Neural progenitor cell (in vitro differentiated cells): Measurements from ENCODE around the gene PUS3.

ENCODE experiments used
- EZH2 ChIP-seq: fragments of 200-600 bp; sonication (generic); IDR thresholded peaks from 2 replicates; pipeline ENCODE4 v1.6.1; 2017; ENCODE audit warnings: antibody characterized with exemption, mild to moderate bottlenecking, moderate library complexity
- EZH2phosphoT487 ChIP-seq: fragments of 200-600 bp; sonication (generic); IDR thresholded peaks from 2 replicates; pipeline ENCODE4 v1.6.1; 2017; ENCODE audit warnings: antibody characterized with exemption
- TF ChIP-seq, protein P1 (sequence below): fragments of 200-600 bp; sonication (generic); IDR thresholded peaks from 2 replicates; pipeline ENCODE4 v1.5.1; 2017; ENCODE audit warnings: antibody characterized with exemption, mild to moderate bottlenecking

DNA sequence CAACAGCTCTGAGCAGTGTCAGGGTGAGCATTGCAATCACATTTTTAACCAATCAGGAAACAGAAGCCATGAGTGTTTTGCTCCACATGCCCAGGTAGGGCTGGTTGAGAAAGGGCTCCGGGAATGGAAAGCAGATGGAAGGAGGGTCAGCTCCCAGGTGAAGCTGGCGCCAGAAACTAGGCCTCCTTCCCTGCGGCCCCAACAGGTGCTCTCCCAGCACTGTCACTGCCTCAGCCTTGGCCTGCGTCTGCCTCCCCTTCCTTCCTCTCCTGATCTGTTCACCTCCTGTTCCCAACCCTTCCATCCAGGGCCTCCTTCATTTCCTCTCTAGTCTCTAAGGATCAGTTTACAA is 38.2 kb upstream of the PUS3 start:
- TF ChIP-seq, protein P1, sequence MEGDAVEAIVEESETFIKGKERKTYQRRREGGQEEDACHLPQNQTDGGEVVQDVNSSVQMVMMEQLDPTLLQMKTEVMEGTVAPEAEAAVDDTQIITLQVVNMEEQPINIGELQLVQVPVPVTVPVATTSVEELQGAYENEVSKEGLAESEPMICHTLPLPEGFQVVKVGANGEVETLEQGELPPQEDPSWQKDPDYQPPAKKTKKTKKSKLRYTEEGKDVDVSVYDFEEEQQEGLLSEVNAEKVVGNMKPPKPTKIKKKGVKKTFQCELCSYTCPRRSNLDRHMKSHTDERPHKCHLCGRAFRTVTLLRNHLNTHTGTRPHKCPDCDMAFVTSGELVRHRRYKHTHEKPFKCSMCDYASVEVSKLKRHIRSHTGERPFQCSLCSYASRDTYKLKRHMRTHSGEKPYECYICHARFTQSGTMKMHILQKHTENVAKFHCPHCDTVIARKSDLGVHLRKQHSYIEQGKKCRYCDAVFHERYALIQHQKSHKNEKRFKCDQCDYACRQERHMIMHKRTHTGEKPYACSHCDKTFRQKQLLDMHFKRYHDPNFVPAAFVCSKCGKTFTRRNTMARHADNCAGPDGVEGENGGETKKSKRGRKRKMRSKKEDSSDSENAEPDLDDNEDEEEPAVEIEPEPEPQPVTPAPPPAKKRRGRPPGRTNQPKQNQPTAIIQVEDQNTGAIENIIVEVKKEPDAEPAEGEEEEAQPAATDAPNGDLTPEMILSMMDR, result no peak
- TF ChIP-seq EZH2phosphoT487 (no peak), EZH2 (no peak)
